IPS DF 19.7 (cell line): Measurements from ENCODE around the gene UMAD1.
A peak's percentile ranks its signal among the peaks of the same experiment; 100 is the strongest.

Source experiments
- DNase-seq: peaks from one replicate; pipeline ENCODE4 v3.0.0-alpha.2; 2013; ENCODE audit warnings: low read depth, low spot score

UMAD1 gene

GRCh38 chr7:7688956-7689355 lies 48.4 kb downstream of the UMAD1 start:
- DNase-seq = no peak

- no peak for DNase-seq
Measured at GRCh38 chr7:7693881-7694280, 53.3 kb downstream of the UMAD1 start.

GRCh38 chr7:7694542-7694941 lies 54.0 kb downstream of the UMAD1 start:
- DNase-seq = no peak

- DNase-seq = no peak
Measured at GRCh38 chr7:7695111-7695817, 54.7 kb downstream of the UMAD1 start.

- no peak for DNase-seq
Measured at GRCh38 chr7:7696458-7697119, 56.0 kb downstream of the UMAD1 start.

- DNase-seq = no peak
Measured at GRCh38 chr7:7698930-7699329, 58.4 kb downstream of the UMAD1 start.

- no peak for DNase-seq
Measured at GRCh38 chr7:7699380-7699779, 58.8 kb downstream of the UMAD1 start.

GRCh38 chr7:7699970-7700369 lies 59.4 kb downstream of the UMAD1 start:
- no peak for DNase-seq

GRCh38 chr7:7701527-7701926 lies 61.0 kb downstream of the UMAD1 start:
- DNase-seq = no peak

GRCh38 chr7:7702826-7703225 lies 62.3 kb downstream of the UMAD1 start:
- DNase-seq = no peak

- DNase-seq = no peak
Measured at GRCh38 chr7:7703427-7703826, 62.9 kb downstream of the UMAD1 start.

- no peak for DNase-seq
Measured at GRCh38 chr7:7704867-7705266, 64.3 kb downstream of the UMAD1 start.

GRCh38 chr7:7705318-7705717 lies 64.8 kb downstream of the UMAD1 start:
- no peak for DNase-seq

- DNase-seq = no peak
Measured at GRCh38 chr7:7706101-7706511, 65.6 kb downstream of the UMAD1 start.

GRCh38 chr7:7706556-7707172 lies 66.1 kb downstream of the UMAD1 start:
- no peak for DNase-seq

GRCh38 chr7:7707246-7707645 lies 66.7 kb downstream of the UMAD1 start:
- DNase-seq = no peak

GRCh38 chr7:7707806-7708205 lies 67.3 kb downstream of the UMAD1 start:
- peak; percentile 12 for DNase-seq

- peak; percentile 38 for DNase-seq
Measured at GRCh38 chr7:7709291-7709690, 68.7 kb downstream of the UMAD1 start.

- no peak for DNase-seq
Measured at GRCh38 chr7:7710469-7710868, 69.9 kb downstream of the UMAD1 start.

- no peak for DNase-seq
Measured at GRCh38 chr7:7713730-7714129, 73.2 kb downstream of the UMAD1 start.

GRCh38 chr7:7718492-7718891 lies 77.9 kb downstream of the UMAD1 start, which contains the start of gene RPA3:
Gene RPA3, minus strand, starts transcription at chr7:7718607. Its CDS starts 78,189 bp downstream, at chr7:7640418.
- no peak for DNase-seq

GRCh38 chr7:7719236-7719635 lies 78.7 kb downstream of the UMAD1 start:
- DNase-seq = no peak

GRCh38 chr7:7720193-7720592 lies 79.6 kb downstream of the UMAD1 start:
- no peak for DNase-seq
